HepG2 (cell line): ENCODE results near the gene CYSRT1. TPM values are rescaled to one million over a fixed set of nuclear protein-coding genes. Genes with fewer than 3 reads are reported as not detected.
A peak's percentile ranks its signal among the peaks of the same experiment; 100 is the strongest.

Experiments
- AGO2 ChIP-seq: fragments of 200-400 bp; formaldehyde crosslinking; optimal IDR thresholded peaks from 2 replicates; pipeline ENCODE3; 2017; ENCODE audit warnings: mild to moderate bottlenecking, low read depth, low read length, moderate library complexity
- ARNT2 ChIP-seq: sonication (generic); formaldehyde crosslinking; IDR thresholded peaks from 2 replicates; pipeline ENCODE4 v1.8.0; 2022; ENCODE audit warnings: mild to moderate bottlenecking, low read depth, missing genetic modification reagents, moderate library complexity
- ATF7-NPFF ChIP-seq: sonication (generic); formaldehyde crosslinking; IDR thresholded peaks from 2 replicates; pipeline ENCODE4 v1.8.1; 2023; ENCODE audit warnings: mild to moderate bottlenecking, low read depth, missing genetic modification reagents, moderate library complexity
- BRD4 ChIP-seq: sonication (generic); formaldehyde crosslinking; IDR thresholded peaks from 2 replicates; pipeline ENCODE4 v1.4.0; 2020; ENCODE audit warnings: missing genetic modification reagents
- HNRNPLL ChIP-seq: fragments of 200-400 bp; formaldehyde crosslinking; IDR thresholded peaks from 2 replicates; pipeline ENCODE4 v1.6.1; 2017; ENCODE audit warnings: mild to moderate bottlenecking, low read depth, low read length; ENCODE audit not compliant: poor library complexity, severe bottlenecking
- JUN ChIP-seq: sonication (generic); formaldehyde crosslinking; IDR thresholded peaks from 2 replicates; pipeline ENCODE4 v1.4.0; 2020; ENCODE audit warnings: mild to moderate bottlenecking, missing genetic modification reagents
- KDM6A ChIP-seq: IDR thresholded peaks from 2 replicates; pipeline ENCODE4 v1.6.1; 2016; ENCODE audit warnings: low read depth
- MBD4 ChIP-seq: IDR thresholded peaks from 2 replicates; pipeline ENCODE4 v1.6.1; 2012; ENCODE audit warnings: low read length, inconsistent platforms, borderline replicate concordance
- NR2F2 ChIP-seq: IDR thresholded peaks from 2 replicates; pipeline ENCODE4 v1.6.1; 2012; ENCODE audit warnings: low read depth, inconsistent platforms, borderline replicate concordance
- PAF1 ChIP-seq: IDR thresholded peaks from 2 replicates; pipeline ENCODE4 v1.6.1; 2016; ENCODE audit warnings: missing genetic modification reagents, missing compliant biosample characterization
- PPARG ChIP-seq: conservative IDR thresholded peaks from 2 replicates; pipeline ENCODE4 v1.6.1; 2016; ENCODE audit warnings: missing biosample characterization, missing genetic modification reagents
- SMAD9 ChIP-seq: sonication (generic); formaldehyde crosslinking; IDR thresholded peaks from 2 replicates; pipeline ENCODE4 v1.5.1; 2020; ENCODE audit warnings: mild to moderate bottlenecking, missing genetic modification reagents
- SP2 ChIP-seq: sonication (generic); formaldehyde crosslinking; IDR thresholded peaks from 2 replicates; pipeline ENCODE4 v1.5.1; 2020; ENCODE audit warnings: mild to moderate bottlenecking, missing genetic modification reagents
- TOPORS ChIP-seq: sonication (generic); formaldehyde crosslinking; IDR thresholded peaks from 2 replicates; pipeline ENCODE4 v1.8.0; 2023; ENCODE audit warnings: mild to moderate bottlenecking, missing genetic modification reagents
- ZBTB1 ChIP-seq: sonication (generic); formaldehyde crosslinking; IDR thresholded peaks from 2 replicates; pipeline ENCODE4 v1.4.0; 2020; ENCODE audit warnings: missing genetic modification reagents, borderline replicate concordance
- ZFP36L1 ChIP-seq: sonication (generic); formaldehyde crosslinking; IDR thresholded peaks from 2 replicates; pipeline ENCODE4 v1.8.0; 2022; ENCODE audit warnings: mild to moderate bottlenecking, missing genetic modification reagents, moderate library complexity
- ZFX ChIP-seq: sonication (generic); formaldehyde crosslinking; IDR thresholded peaks from 2 replicates; pipeline ENCODE4 v1.4.0; 2020; ENCODE audit warnings: mild to moderate bottlenecking, low read depth, missing genetic modification reagents, moderate library complexity
- ZFY ChIP-seq: sonication (generic); formaldehyde crosslinking; IDR thresholded peaks from 2 replicates; pipeline ENCODE4 v1.4.0; 2020; ENCODE audit warnings: missing genetic modification reagents
- ZKSCAN8 ChIP-seq: IDR thresholded peaks from 2 replicates; pipeline ENCODE4 v1.6.1; 2016; ENCODE audit warnings: borderline replicate concordance, missing genetic modification reagents, missing compliant biosample characterization
- ZNF143 ChIP-seq: sonication (generic); formaldehyde crosslinking; IDR thresholded peaks from 2 replicates; pipeline ENCODE4 v1.4.0; 2020; ENCODE audit warnings: missing genetic modification reagents
- ZNF20 ChIP-seq: sonication (generic); formaldehyde crosslinking; IDR thresholded peaks from 2 replicates; pipeline ENCODE4 v1.4.0; 2020; ENCODE audit warnings: mild to moderate bottlenecking, moderate library complexity, missing genetic modification reagents
- ZNF333 ChIP-seq: sonication (generic); formaldehyde crosslinking; IDR thresholded peaks from 2 replicates; pipeline ENCODE4 v1.4.0; 2020; ENCODE audit warnings: mild to moderate bottlenecking, missing genetic modification reagents, borderline replicate concordance
- ZNF34 ChIP-seq: sonication (generic); formaldehyde crosslinking; IDR thresholded peaks from 2 replicates; pipeline ENCODE4 v1.4.0; 2020; ENCODE audit warnings: mild to moderate bottlenecking, missing genetic modification reagents, borderline replicate concordance
- ZNF430 ChIP-seq: sonication (generic); formaldehyde crosslinking; IDR thresholded peaks from 2 replicates; pipeline ENCODE4 v1.9.0; 2021; ENCODE audit warnings: mild to moderate bottlenecking, missing genetic modification reagents
- ZNF446 ChIP-seq: sonication (generic); formaldehyde crosslinking; IDR thresholded peaks from 2 replicates; pipeline ENCODE4 v1.5.0; 2020; ENCODE audit warnings: mild to moderate bottlenecking, missing genetic modification reagents
- ZNF530 ChIP-seq: sonication (generic); formaldehyde crosslinking; IDR thresholded peaks from 2 replicates; pipeline ENCODE4 v1.5.0; 2020; ENCODE audit warnings: low read depth, mild to moderate bottlenecking, missing genetic modification reagents
- ZNF777 ChIP-seq: sonication (generic); formaldehyde crosslinking; IDR thresholded peaks from 2 replicates; pipeline ENCODE4 v1.4.0; 2020; ENCODE audit warnings: missing genetic modification reagents
- ZNF790 ChIP-seq: sonication (generic); formaldehyde crosslinking; IDR thresholded peaks from 2 replicates; pipeline ENCODE4 v1.8.0; 2022; ENCODE audit warnings: missing genetic modification reagents, mild to moderate bottlenecking, borderline replicate concordance
- ZNF850 ChIP-seq: sonication (generic); formaldehyde crosslinking; conservative IDR thresholded peaks from 2 replicates; pipeline ENCODE4 v1.9.0; 2021; ENCODE audit warnings: mild to moderate bottlenecking, missing genetic modification reagents
- polyA plus RNA-seq, 8 experiments: library from polyadenylated mRNA; depleted of rRNA in 3 of 8; stranded (reverse) in 7 of 8; unstranded in 1 of 8; fragments of >200 nt; fragmentation: Illumina TruSeq in 4 of 8; extraction: Trizol in 4 of 8; gene quantifications; 2 replicates each; pipeline versions ENCODE4 v1.2.1 to v1.2.3, GENCODE V29; 2011 to 2016; ENCODE audit warnings: low read depth in 4 of 8, missing spikeins in 1 of 8, mixed read lengths in 1 of 8; ENCODE audit not compliant: insufficient read depth in 1 of 8
- total RNA-seq, 5 experiments: library from RNA; depleted of rRNA; stranded (reverse); fragments of >200 nt; fragmentation: Illumina TruSeq; extraction: Trizol; gene quantifications; 2 replicates each; pipeline ENCODE4 v1.2.3, GENCODE V29; 2016; ENCODE audit warnings: low read depth in 1 of 5
- TF ChIP-seq, protein P1 (sequence below): sonication (generic); formaldehyde crosslinking; IDR thresholded peaks from 2 replicates; pipeline ENCODE4 v1.4.0; 2020; ENCODE audit warnings: mild to moderate bottlenecking, missing genetic modification reagents
- TF ChIP-seq, protein P2 (sequence below): sonication (generic); formaldehyde crosslinking; IDR thresholded peaks from 2 replicates; pipeline ENCODE4 v1.4.0; 2020; ENCODE audit warnings: mild to moderate bottlenecking, missing genetic modification reagents
- TF ChIP-seq, protein P3 (sequence below): sonication (generic); formaldehyde crosslinking; IDR thresholded peaks from 2 replicates; pipeline ENCODE4 v1.8.0; 2022; ENCODE audit warnings: missing genetic modification reagents, mild to moderate bottlenecking, borderline replicate concordance

The CYSRT1 gene
- total and polyA plus RNA-seq, 2 of the 13 experiments (the other 11 are each of a cell fraction or from before 2014, with no cell fraction given), result 1.5 to 2.1 TPM

DNA sequence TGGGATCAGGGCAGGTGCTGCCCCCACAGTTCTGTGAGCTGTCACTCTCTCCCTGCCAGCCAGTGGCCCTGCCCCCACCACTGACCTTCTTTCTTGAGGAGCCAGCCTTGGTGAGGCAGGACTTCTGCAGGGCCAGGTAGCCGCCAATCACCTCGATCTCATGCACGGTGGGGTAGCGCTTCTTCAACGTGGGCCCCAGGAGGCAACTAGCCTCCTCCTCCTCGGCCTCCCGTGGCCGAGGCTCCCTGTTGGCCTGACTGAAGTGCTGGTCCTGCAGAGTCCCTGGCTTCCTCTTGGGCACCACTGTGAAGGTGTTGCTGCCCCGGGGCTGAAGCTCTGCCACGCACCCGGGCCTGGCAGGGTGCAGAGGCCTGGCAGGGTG is 26.1 kb upstream of the CYSRT1 start (continued):
- TF ChIP-seq ZNF446 (CRISPR knock-in tag) (0 out of 2 replicates have a peak, but pooled peaks have one; percentile 48), NR2F2 (no peak), ZNF777 (0 out of 2 replicates have a peak, but pooled peaks have one; percentile 43), TOPORS (CRISPR knock-in tag) (no peak), ZFY (CRISPR knock-in tag) (peak; percentile 31; the same call in 1 of the 2 replicates), MBD4 (no peak), ZBTB1 (no peak), ZFP36L1 (CRISPR knock-in tag) (no peak), ZNF790 (CRISPR knock-in tag) (no peak), SMAD9 (CRISPR knock-in tag) (no peak), ZNF20 (CRISPR knock-in tag) (no peak), ZNF143 (CRISPR knock-in tag) (no peak), AGO2 (peak; percentile 48), ZNF530 (CRISPR knock-in tag) (no peak), KDM6A (no peak), ZNF850 (CRISPR knock-in tag) (no peak), ZFX (CRISPR knock-in tag) (0 out of 2 replicates have a peak, but pooled peaks have one; percentile 3), ARNT2 (CRISPR knock-in tag) (no peak), ZNF430 (CRISPR knock-in tag) (no peak), BRD4 (CRISPR knock-in tag) (no peak), PAF1 (no peak), ATF7-NPFF (CRISPR knock-in tag) (0 out of 2 replicates have a peak, but pooled peaks have one; percentile 15), ZKSCAN8 (no peak), ZNF34 (no peak), ZNF333 (CRISPR knock-in tag) (no peak), JUN (no peak), PPARG (CRISPR knock-in tag) (no peak), SP2 (CRISPR knock-in tag) (no peak), HNRNPLL (no peak)
- TF ChIP-seq, protein P1, sequence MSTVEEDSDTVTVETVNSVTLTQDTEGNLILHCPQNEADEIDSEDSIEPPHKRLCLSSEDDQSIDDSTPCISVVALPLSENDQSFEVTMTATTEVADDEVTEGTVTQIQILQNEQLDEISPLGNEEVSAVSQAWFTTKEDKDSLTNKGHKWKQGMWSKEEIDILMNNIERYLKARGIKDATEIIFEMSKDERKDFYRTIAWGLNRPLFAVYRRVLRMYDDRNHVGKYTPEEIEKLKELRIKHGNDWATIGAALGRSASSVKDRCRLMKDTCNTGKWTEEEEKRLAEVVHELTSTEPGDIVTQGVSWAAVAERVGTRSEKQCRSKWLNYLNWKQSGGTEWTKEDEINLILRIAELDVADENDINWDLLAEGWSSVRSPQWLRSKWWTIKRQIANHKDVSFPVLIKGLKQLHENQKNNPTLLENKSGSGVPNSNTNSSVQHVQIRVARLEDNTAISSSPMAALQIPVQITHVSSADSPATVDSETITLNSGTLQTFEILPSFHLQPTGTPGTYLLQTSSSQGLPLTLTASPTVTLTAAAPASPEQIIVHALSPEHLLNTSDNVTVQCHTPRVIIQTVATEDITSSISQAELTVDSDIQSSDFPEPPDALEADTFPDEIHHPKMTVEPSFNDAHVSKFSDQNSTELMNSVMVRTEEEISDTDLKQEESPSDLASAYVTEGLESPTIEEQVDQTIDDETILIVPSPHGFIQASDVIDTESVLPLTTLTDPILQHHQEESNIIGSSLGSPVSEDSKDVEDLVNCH (CRISPR knock-in tag), result no peak
- TF ChIP-seq, protein P2, sequence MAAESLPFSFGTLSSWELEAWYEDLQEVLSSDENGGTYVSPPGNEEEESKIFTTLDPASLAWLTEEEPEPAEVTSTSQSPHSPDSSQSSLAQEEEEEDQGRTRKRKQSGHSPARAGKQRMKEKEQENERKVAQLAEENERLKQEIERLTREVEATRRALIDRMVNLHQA (CRISPR knock-in tag), result no peak
- TF ChIP-seq, protein P3, sequence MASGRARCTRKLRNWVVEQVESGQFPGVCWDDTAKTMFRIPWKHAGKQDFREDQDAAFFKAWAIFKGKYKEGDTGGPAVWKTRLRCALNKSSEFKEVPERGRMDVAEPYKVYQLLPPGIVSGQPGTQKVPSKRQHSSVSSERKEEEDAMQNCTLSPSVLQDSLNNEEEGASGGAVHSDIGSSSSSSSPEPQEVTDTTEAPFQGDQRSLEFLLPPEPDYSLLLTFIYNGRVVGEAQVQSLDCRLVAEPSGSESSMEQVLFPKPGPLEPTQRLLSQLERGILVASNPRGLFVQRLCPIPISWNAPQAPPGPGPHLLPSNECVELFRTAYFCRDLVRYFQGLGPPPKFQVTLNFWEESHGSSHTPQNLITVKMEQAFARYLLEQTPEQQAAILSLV (CRISPR knock-in tag), result no peak
